Fibroblast of lung (primary cell): ENCODE results near the gene AKAP13.

Experiments
- CTCF ChIP-seq, 2 donors: IDR thresholded peaks in 1 of 2; conservative IDR thresholded peaks in 1 of 2; 1 replicate in 1 of 2; 2 replicates in 1 of 2; pipeline ENCODE4 v1.5.1; 2011 to 2012; ENCODE audit warnings: low read length in 2 of 2, control low read depth in 1 of 2, inconsistent platforms in 1 of 2, low read depth in 1 of 2, mild to moderate bottlenecking in 1 of 2
- EZH2 ChIP-seq: IDR thresholded peaks from 2 replicates; pipeline ENCODE4 v1.5.1; 2012; ENCODE audit warnings: low read length, control low read depth, mild to moderate bottlenecking; ENCODE audit errors: missing control alignments

- TF ChIP-seq CTCF (conservative IDR thresholded peaks at IDR 0.05 in 1 of 2, IDR thresholded peaks at IDR 0.05 in 1 of 2; ENCODE audit: low read depth in 1 of 2, low read length in 2 of 2) (no peak), EZH2 (no peak)
Observed at GRCh38 chr15:85673326-85673725, 292.9 kb downstream of the AKAP13 start.
